HG03064 (cell line): ENCODE data around the gene LAMB4.

Experiments used
- ATAC-seq: cut with Tn5 transposase; IDR thresholded peaks from one replicate; pipeline ENCODE4 v1.9.1; 2021; ENCODE audit warnings: low read depth; ENCODE audit not compliant: unreplicated experiment

Gene LAMB4

DNA sequence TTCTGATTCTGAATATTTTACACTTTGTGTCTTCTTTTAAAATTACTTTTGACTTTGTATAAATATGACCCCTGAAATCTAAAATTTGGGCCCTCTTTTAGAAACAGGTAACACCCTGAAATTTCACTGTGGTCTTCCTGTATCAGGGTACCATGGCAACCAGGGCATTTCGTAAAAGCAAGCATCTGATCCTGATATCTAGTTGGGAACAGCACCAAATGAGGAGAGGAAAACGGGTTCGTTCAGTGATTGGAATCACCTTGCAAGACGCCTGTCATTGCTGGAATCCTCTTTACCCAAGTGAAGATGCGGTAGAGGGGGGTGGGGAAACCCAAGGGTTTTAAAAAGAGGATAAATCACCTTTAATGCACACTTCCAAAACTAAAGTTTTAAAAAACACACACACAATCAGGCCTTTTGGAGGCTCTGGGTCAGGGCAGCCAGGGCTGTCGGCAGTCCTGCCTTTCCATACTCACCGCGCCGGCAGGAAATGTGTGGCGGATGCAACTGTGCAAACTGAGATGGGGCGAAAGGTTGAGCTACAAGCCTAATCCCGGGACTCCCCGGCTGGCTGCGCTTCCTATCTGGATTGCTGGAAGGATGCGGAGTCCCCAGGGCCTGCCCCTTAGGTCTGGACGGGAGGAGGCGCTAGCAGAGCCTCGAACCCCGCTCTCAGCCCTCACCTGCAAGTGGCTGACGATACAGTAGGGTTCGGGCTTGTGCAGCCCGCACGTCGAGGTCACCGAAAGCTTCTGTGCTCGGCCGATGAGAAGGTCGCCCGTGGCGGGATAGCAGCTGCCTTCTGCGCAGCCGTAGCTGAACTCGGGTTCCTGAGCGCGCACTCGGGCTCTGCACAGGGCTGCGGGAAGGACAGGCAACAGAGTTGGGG, 129.0 kb downstream of the LAMB4 start:
- ATAC-seq, result no peak

- ATAC-seq, result no peak
These were observed 130.2 kb downstream of the LAMB4 start for GRCh38 chr7:107999779-108000560.

- no peak for ATAC-seq
These were observed 131.3 kb downstream of the LAMB4 start for GRCh38 chr7:107998660-107999480.

DNA sequence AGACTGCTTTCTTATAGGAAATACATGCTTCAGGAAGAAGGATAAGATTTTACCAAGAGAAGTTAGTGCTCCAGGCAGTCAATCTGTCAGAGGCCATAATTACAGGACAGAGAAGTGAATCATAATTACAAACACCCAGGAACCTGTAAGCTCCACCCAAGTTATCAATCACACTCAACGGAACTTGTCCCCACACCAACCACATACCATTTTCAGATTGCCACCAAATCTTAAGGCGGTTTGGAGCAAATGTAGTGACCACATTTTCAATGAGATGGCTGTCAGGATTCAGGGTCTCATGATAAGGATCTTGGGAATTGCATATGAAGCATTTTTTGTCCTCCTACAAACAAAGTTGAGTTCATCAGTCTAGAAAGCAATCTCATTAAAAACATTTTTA, 132.0 kb downstream of the LAMB4 start:
- ATAC-seq, result no peak

- no peak for ATAC-seq
These were observed 133.9 kb downstream of the LAMB4 start for GRCh38 chr7:107996072-107996882.

DNA sequence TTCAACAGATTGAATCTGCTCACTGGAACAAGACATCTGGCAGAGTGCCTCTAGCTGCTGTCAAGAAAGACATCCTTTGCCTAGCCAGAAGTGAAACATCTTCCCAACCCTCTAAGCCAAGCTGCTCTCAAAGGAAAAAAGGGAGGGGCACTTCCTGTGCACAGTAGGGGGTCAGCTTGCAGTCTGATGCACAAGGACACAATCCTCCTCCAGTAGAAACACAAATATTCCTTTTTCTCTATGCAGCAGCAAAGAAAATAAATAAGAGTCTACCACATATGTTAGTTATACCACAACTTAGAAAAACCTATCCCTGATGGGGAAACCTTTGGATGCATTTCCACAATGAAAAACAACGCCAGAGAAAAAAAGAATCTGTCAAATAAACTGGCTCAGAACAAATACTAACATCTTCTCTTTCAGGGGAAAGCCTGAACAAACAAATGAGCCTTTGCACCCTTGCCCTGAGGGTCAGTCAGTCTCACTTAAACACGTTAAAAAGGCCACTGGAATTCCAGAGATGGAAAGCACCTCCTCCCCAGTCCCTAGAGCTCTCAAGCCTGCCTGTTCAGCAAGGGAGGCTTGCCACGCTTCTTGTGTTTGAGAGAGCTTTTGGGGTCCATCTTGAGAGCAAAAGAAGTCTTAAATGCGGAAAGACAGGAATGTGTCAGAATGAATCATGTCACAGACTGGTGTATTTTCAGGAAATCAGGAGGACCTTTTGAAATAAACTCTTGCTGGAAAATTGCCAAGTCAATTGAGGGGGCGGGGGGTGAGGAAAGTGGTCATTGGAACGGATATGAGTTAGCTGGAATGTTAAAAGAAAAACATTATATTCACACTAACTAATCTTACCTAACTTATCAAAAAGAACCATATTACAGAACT, 134.7 kb downstream of the LAMB4 start:
- no peak for ATAC-seq

DNA sequence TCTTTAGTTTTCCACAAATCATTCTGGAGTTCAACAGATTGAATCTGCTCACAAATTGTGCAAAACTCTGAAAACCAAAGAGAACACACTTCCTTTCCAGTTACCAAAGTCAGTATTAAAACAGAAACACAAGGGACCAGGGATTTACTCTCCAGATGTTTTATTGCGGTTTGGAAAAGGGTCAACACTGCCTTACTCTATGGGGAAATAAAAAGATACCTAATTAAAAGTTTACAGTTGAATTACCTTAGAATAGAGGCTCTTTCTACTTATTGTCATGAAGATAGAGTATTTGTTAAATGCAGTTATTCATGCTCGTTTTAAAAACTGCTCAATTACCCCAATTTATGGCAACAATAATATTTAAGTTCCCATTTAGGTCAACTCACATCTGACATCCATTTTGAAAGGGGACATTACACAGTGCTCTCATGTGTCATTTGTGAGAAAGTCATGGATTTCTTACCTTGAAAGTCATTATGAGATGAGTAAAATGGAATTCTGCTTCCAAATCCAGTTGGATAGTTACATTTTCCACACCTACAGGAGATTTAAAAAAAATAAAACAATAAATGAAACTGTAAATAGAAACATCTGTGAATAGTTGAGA, 135.6 kb downstream of the LAMB4 start:
- ATAC-seq, result no peak

GRCh38 chr7:107993891-107994291, 136.3 kb downstream of the LAMB4 start:
- no peak for ATAC-seq

DNA sequence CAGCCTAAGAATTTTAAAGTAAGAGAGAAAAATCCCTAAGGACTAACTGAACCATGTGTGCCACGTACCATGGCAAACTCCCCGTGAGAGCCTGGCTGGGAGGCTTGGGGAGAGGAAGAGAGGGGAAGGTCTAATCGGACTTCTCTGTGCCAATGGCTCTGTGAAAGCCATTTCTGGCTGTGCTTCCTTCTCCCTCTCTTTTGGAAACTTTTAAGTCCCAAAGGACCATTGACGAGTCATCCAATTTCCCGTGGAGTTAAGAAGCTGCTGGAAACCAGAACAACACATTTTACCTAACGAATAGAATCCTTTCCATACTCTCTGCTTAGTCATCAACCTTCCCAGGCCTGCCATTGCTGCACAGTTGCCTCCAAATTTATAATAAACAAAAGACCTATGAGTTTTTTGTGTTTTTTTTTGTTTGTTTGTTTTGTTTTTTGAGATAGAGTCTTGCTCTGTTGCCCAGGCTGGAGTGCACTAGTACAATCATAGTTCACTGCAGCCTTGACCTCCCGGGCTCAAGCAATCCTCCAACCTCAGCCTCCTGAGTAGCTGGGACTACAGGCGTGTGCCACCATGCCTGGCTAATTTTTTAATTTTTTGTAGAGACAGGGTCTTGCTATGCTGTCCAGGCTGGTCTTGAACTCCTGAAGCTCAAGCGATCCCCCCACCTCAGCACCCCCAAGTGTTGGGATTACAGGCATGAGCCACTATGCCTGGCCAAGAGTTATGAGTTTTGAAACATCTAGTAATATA, 140.4 kb downstream of the LAMB4 start:
- no peak for ATAC-seq

DNA sequence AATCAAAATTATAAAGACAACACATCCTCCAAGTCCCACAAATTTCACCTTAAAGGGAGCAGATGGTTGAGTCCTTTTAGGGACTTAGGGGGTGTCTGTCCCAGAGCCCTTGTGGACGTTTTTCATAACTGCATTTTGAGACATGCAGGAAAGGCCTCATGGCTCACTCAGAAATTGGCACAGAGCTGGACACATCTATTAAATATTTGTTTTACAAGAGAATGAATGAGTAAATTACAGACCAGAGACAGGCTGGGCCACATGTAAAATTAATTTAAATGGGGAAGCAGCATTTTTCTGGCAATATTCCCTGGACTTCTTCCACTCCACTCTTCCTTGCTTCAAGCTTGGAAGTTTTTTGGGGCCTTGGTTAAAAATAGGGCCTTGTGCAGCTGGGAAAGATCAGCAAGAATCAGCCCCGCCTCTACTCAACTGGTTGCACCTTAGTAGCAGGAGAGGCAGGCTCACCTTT, 147.2 kb downstream of the LAMB4 start:
- no peak for ATAC-seq

DNA sequence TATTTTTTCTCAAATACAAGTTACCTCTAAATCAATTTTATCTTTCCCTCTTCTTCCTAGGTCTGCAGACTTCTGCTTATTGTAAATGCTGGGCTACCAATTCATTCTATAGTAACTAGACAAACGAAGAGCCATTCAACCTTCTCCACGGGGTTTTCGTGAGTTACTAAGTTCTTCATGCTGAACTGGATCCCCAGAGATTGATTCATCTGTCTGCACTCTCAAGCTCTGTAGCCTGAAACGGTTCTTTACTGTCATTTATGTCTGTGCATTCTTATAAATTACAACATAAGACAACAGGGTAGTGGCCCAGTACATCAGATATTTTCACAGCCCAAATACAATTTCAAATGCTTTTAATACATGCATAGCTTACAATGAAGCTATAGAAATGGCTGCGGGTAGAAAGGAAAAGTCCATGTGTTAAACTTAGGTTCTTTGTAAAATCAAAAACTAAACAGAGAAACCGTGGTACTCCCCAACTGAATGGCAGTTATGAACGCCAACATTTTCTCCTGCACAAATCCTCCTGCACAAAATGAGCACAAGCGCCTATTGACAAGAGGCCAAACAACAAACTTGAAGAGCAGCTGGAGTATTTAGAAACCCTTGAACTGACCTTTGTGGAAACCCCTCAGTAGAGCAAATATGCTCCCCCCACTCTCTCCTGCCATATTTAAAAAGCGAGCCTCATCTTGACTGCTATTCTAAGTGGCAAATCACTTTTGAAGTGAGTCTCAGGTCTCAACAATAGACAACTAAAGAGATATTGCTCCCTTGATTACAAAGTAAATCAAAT, 147.9 kb downstream of the LAMB4 start:
- no peak for ATAC-seq

DNA sequence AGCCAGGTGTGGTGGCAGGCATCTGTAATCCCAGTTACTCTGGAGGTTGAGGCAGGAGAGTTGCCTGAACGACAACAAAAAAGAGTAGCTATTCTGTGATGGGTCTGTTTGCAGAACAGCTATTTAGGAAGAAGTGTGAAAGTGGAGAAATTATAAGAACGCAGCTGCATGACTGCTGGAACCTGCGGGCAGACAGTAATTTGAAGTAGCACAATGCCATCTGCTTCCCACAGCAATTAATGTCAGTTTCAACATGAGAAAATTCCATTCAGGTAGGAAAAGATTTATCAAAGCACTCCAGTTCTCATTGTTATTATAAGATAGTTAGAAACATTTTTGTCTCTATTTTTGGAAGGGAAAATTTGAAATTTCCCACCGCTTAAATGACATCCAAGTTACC, 148.7 kb downstream of the LAMB4 start:
- no peak for ATAC-seq

GRCh38 chr7:107980671-107981190, 149.4 kb downstream of the LAMB4 start:
- ATAC-seq, result no peak

GRCh38 chr7:107980171-107980570, 150.0 kb downstream of the LAMB4 start:
- no peak for ATAC-seq

GRCh38 chr7:107978815-107979408, 151.2 kb downstream of the LAMB4 start:
- ATAC-seq, result no peak

DNA sequence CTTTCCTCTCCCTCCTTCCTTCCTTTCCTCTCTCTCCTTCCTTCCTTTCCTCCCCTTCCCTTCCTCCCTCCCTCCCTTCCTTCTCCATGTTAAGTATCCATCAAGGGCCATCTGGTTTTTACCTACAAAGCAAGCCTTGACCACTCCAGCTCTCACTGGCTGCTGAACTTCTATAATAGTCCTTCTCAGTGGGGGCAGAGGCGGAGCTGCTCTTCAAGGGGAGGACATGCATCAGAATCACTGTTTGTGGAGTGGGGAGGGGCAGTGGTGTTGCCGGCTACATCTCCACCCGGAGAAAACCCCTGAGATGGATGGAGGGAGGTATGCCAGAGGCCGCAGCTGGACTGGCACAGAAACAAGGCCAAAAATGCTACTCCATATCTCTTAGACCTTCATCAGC, 153.1 kb downstream of the LAMB4 start:
- ATAC-seq, result no peak
